IMR-90 (cell line): ENCODE data around the gene AKT2. TPM values are rescaled to one million over a fixed set of nuclear protein-coding genes. Genes with fewer than 3 reads are reported as not detected.

Source experiments
- ATAC-seq: fragments of 200-7000 bp; cut with Tn5 transposase; 2 replicates; pipeline ENCODE4 v1.9.1; 2020; ENCODE audit warnings: low read depth, mild to moderate bottlenecking, moderate library complexity
- BruUV-seq: library from RNA; stranded (reverse); fragments of 400-500 nt; replicated peaks from 2 replicates; lab custom pipeline; 2021; lab: Mats Ljungman, UMichigan
- CTCF ChIA-PET: fragments of 300-600 bp; formaldehyde crosslinking; extraction: SDS; loops from one replicate; lab custom pipeline; 2021; ENCODE audit warnings: antibody characterized with exemption; lab: Yijun Ruan, JAX
- POLR2A ChIA-PET: fragments of 300-600 bp; sonication (Branson Sonifier 250); formaldehyde crosslinking; loops from one replicate; lab custom pipeline; 2022; ENCODE audit warnings: antibody characterized with exemption; ENCODE audit not compliant: unreplicated experiment; lab: Charles Lee
- DNase-seq: peaks from one replicate; pipeline ENCODE4 v3.0.0; 2013
- H2AFZ ChIP-seq: replicated peaks from 2 replicates; pipeline ENCODE3; 2013; ENCODE audit warnings: low read length, mild to moderate bottlenecking; ENCODE audit not compliant: poor library complexity
- H2AK5ac ChIP-seq: 2 replicates; pipeline ENCODE4 v1.6.1; 2013; ENCODE audit warnings: low read depth, low read length, inconsistent platforms
- H2AK9ac ChIP-seq: replicated peaks from 2 replicates; pipeline ENCODE3; 2013; ENCODE audit warnings: mild to moderate bottlenecking, low read depth, low read length, moderate library complexity; ENCODE audit not compliant: poor library complexity
- H2BK120ac ChIP-seq: 2 replicates; pipeline ENCODE4 v1.6.1; 2013; ENCODE audit warnings: low read depth, low read length, inconsistent platforms
- H2BK15ac ChIP-seq: 3 replicates; pipeline ENCODE4 v1.6.1; 2013; ENCODE audit warnings: low read depth, low read length, inconsistent platforms
- H2BK20ac ChIP-seq: 2 replicates; pipeline ENCODE4 v1.6.1; 2013; ENCODE audit warnings: low read depth, mild to moderate bottlenecking, inconsistent platforms, low read length, moderate library complexity
- H2BK5ac ChIP-seq: 2 replicates; pipeline ENCODE4 v1.6.1; 2013; ENCODE audit warnings: mild to moderate bottlenecking, low read depth, low read length, inconsistent platforms; ENCODE audit not compliant: poor library complexity, severe bottlenecking
- H3K14ac ChIP-seq: replicated peaks from 2 replicates; pipeline ENCODE4 v1.6.1; 2013; ENCODE audit warnings: low read depth, low read length, inconsistent platforms
- H3K18ac ChIP-seq: 2 replicates; pipeline ENCODE4 v1.6.1; 2013; ENCODE audit warnings: low read depth, low read length, control low read depth
- H3K23ac ChIP-seq: 2 replicates; pipeline ENCODE4 v1.6.1; 2013; ENCODE audit warnings: low read depth, low read length, inconsistent platforms
- H3K27ac ChIP-seq: 2 replicates; pipeline ENCODE4 v1.5.1; 2013; ENCODE audit warnings: mild to moderate bottlenecking, control low read depth, low read length; ENCODE audit not compliant: insufficient read depth
- H3K27me3 ChIP-seq: 2 replicates; pipeline ENCODE4 v1.6.1; 2013; ENCODE audit warnings: low read length; ENCODE audit not compliant: control insufficient read depth, insufficient read depth
- H3K36me3 ChIP-seq: 2 replicates; pipeline ENCODE4 v1.6.1; 2013; ENCODE audit warnings: low read length, mixed read lengths; ENCODE audit not compliant: control insufficient read depth, insufficient read depth
- H3K4ac ChIP-seq: 2 replicates; pipeline ENCODE4 v1.6.1; 2013; ENCODE audit warnings: low read depth, low read length, inconsistent platforms
- H3K4me1 ChIP-seq: 2 replicates; pipeline ENCODE4 v1.6.1; 2013; ENCODE audit warnings: low read length, mixed read lengths; ENCODE audit not compliant: control insufficient read depth, insufficient read depth
- H3K4me2 ChIP-seq: 2 replicates; pipeline ENCODE4 v1.6.1; 2013; ENCODE audit warnings: low read depth, mild to moderate bottlenecking, control low read depth, low read length, moderate library complexity
- H3K4me3 ChIP-seq: 2 replicates; pipeline ENCODE4 v1.5.1; 2013; ENCODE audit warnings: low read depth, mild to moderate bottlenecking, control low read depth, low read length, moderate library complexity; ENCODE audit not compliant: insufficient read depth
- H3K56ac ChIP-seq: 2 replicates; pipeline ENCODE4 v1.6.1; 2013; ENCODE audit warnings: low read length, inconsistent platforms; ENCODE audit not compliant: insufficient read depth; ENCODE audit errors: extremely low read depth
- H3K79me1 ChIP-seq, 2 experiments: 2 replicates each; pipeline ENCODE4 v1.6.1; 2013; ENCODE audit warnings: low read length in 2 of 2, inconsistent platforms in 1 of 2, low read depth in 1 of 2
- H3K9ac ChIP-seq: 2 replicates; pipeline ENCODE4 v1.6.1; 2013; ENCODE audit warnings: low read depth, low read length, control low read depth
- H3K9me1 ChIP-seq: 2 replicates; pipeline ENCODE4 v1.6.1; 2013; ENCODE audit warnings: low read length, inconsistent platforms; ENCODE audit not compliant: insufficient read depth
- H3K9me3 ChIP-seq: 2 replicates; pipeline ENCODE4 v1.6.1; 2013; ENCODE audit warnings: low read length; ENCODE audit not compliant: control insufficient read depth, insufficient read depth
- H4K20me1 ChIP-seq: 2 replicates; pipeline ENCODE4 v1.6.1; 2013; ENCODE audit warnings: low read length, inconsistent platforms; ENCODE audit not compliant: insufficient read depth
- H4K5ac ChIP-seq: 2 replicates; pipeline ENCODE4 v1.6.1; 2013; ENCODE audit warnings: mild to moderate bottlenecking, low read depth, low read length, control low read depth
- H4K8ac ChIP-seq, 2 experiments: 2 replicates each; pipeline ENCODE4 v1.6.1; 2013; ENCODE audit warnings: low read depth in 2 of 2, low read length in 2 of 2, control low read depth in 1 of 2, inconsistent platforms in 1 of 2
- H4K91ac ChIP-seq: 2 replicates; pipeline ENCODE4 v1.6.1; 2013; ENCODE audit warnings: low read depth, low read length, inconsistent platforms; ENCODE audit not compliant: insufficient read depth
- BHLHE40 ChIP-seq: fragments of 150-350 bp; IDR thresholded peaks from 2 replicates; pipeline ENCODE4 v1.6.1; 2016; ENCODE audit warnings: mild to moderate bottlenecking, low read depth, low read length
- CEBPB ChIP-seq: IDR thresholded peaks from 2 replicates; pipeline ENCODE4 v1.6.1; 2012; ENCODE audit warnings: low read depth, low read length, improper control_type of control experiment
- CHD1 ChIP-seq: IDR thresholded peaks from 2 replicates; pipeline ENCODE4 v1.6.1; 2012; ENCODE audit warnings: low read depth, low read length, improper control_type of control experiment
- FOS ChIP-seq: fragments of 150-350 bp; IDR thresholded peaks from 2 replicates; pipeline ENCODE4 v1.6.1; 2016; ENCODE audit warnings: low read depth, low read length
- MAFK ChIP-seq: IDR thresholded peaks from 2 replicates; pipeline ENCODE4 v1.6.1; 2012; ENCODE audit warnings: low read depth, low read length, improper control_type of control experiment
- MAZ ChIP-seq: IDR thresholded peaks from 2 replicates; pipeline ENCODE4 v1.6.1; 2012; ENCODE audit warnings: low read depth, mild to moderate bottlenecking, low read length, improper control_type of control experiment, moderate library complexity, borderline replicate concordance
- MXI1 ChIP-seq: IDR thresholded peaks from 2 replicates; pipeline ENCODE4 v1.6.1; 2012; ENCODE audit warnings: low read depth, mild to moderate bottlenecking, low read length, moderate library complexity, borderline replicate concordance
- NFE2L2 ChIP-seq: fragments of 150-350 bp; IDR thresholded peaks from 2 replicates; pipeline ENCODE4 v1.6.1; 2016; ENCODE audit warnings: low read depth, mild to moderate bottlenecking, low read length
- POLR2A ChIP-seq: IDR thresholded peaks from 2 replicates; pipeline ENCODE4 v1.6.1; 2012; ENCODE audit warnings: mild to moderate bottlenecking, low read depth, low read length
- RAD21 ChIP-seq: IDR thresholded peaks from 2 replicates; pipeline ENCODE4 v1.6.1; 2012; ENCODE audit warnings: low read length, improper control_type of control experiment
- RCOR1 ChIP-seq: IDR thresholded peaks from 2 replicates; pipeline ENCODE4 v1.6.1; 2012; ENCODE audit warnings: mild to moderate bottlenecking, low read length, improper control_type of control experiment; ENCODE audit not compliant: insufficient replicate concordance
- RFX5 ChIP-seq: IDR thresholded peaks from 2 replicates; pipeline ENCODE4 v1.8.0; 2012; ENCODE audit warnings: low read depth, mild to moderate bottlenecking, low read length, moderate library complexity
- SMC3 ChIP-seq: fragments of 150-350 bp; IDR thresholded peaks from 2 replicates; pipeline ENCODE4 v1.6.1; 2016; ENCODE audit warnings: low read depth, mild to moderate bottlenecking, antibody characterized with exemption, low read length, moderate library complexity
- WGBS, 2 experiments: methylation state at CpG; one replicate each; pipeline versions ENCODE4 v1.1.5 to v1.1.7; 2013; ENCODE audit warnings: missing lambda C conversion rate in 2 of 2; ENCODE audit not compliant: insufficient read length in 1 of 2; ENCODE audit errors: extremely low coverage in 2 of 2; 5-methylcytosine and 5-hydroxymethylcytosine counted together
- dilution Hi-C: fragments of 300-500 bp; cut with HindIII; formaldehyde crosslinking; loops from one replicate; pipeline ENCODE4 v1.14.3; 2018; ENCODE audit warnings: low sequenced_read_pairs; ENCODE audit not compliant: unreplicated experiment
- in situ Hi-C: fragments of 300-500 bp; cut with MboI; formaldehyde crosslinking; loops from 3 replicates; pipeline ENCODE4 v1.14.3; 2019; ENCODE audit warnings: low sequenced_read_pairs, inconsistent platforms, mixed read lengths
- intact Hi-C: fragments of 100-400 bp; cut with micrococcal nuclease; formaldehyde crosslinking; loops from 2 replicates; pipeline ENCODE4 v1.10.0; 2022
- polyA plus RNA-seq, 3 experiments: library from polyadenylated mRNA; depleted of rRNA; stranded (reverse); fragments of >200 nt; gene quantifications; 2 replicates each; pipeline ENCODE4 v1.2.3, GENCODE V29; 2012; ENCODE audit warnings: low replicate concordance in 1 of 3
- total RNA-seq: library from RNA; depleted of rRNA; stranded (reverse); fragments of >200 nt; gene quantifications from 2 replicates; pipeline ENCODE4 v1.2.3, GENCODE V29; 2012
- TF ChIP-seq, protein P1 (sequence below): fragments of 150-350 bp; IDR thresholded peaks from 2 replicates; pipeline ENCODE4 v1.6.1; 2017; ENCODE audit warnings: mild to moderate bottlenecking, antibody characterized with exemption, low read length, low read depth
- TF ChIP-seq, protein P2 (sequence below): fragments of 150-350 bp; IDR thresholded peaks from 2 replicates; pipeline ENCODE4 v1.6.1; 2016; ENCODE audit warnings: low read depth, mild to moderate bottlenecking, low read length, moderate library complexity, borderline replicate concordance
- TF ChIP-seq, protein P3 (sequence below): conservative IDR thresholded peaks from 2 replicates; pipeline ENCODE4 v1.5.1; 2012; ENCODE audit warnings: mild to moderate bottlenecking, low read depth, low read length, improper control_type of control experiment

The AKT2 gene
- total and polyA plus RNA-seq, 2 of the 4 experiments (the other 2 are of a cell fraction) = 61.5 to 104 TPM

DNA sequence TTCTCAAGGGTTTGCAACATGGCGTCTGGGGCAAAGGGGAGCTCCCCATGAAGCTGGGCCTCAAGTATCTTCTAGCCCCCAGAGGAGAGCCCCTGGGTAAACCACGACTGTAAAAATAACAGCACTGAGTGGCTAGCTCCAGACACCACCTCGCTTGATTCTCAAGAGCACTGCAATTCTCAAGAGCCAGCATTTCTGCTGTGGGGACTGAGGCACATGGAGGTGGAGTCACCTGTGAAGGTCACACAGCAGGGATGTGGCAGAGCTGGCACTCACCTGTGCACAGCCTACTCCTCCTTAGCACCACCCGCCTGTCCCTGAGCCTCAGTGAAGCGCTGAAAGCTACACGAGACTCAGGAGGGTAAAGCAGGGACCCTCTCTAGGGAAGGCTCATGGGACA lies 38.0 kb downstream of the AKT2 start:
- H3K27ac ChIP-seq = no peak overlapping the region
- intact Hi-C loops (no loop called here), dilution Hi-C loops (no loop called here), in situ Hi-C loops (no loop called here)
- H4K91ac ChIP-seq = no peak overlapping the region
- H4K8ac ChIP-seq = no peak overlapping the region
- no peak overlapping the region for H3K23ac ChIP-seq
- H3K56ac ChIP-seq = no peak overlapping the region
- no peak overlapping the region for H3K4ac ChIP-seq
- no peak overlapping the region for H4K5ac ChIP-seq
- no peaks in the 10 kb centered on the region for H3K9me3 ChIP-seq
- no peak overlapping the region for H2BK20ac ChIP-seq
- no peak overlapping the region for H2AK9ac ChIP-seq
- H3K36me3 ChIP-seq = peaks cover 14% of the 10 kb centered on the region
- ChIA-PET CTCF (no interaction called here), POLR2A (no interaction called here)
- H2BK15ac ChIP-seq = no peak overlapping the region
- peaks cover 27 to 70% of the 10 kb centered on the region in 2 experiments for H3K79me1 ChIP-seq
- ATAC-seq (no peak), DNase-seq (no peak)
- no peaks in the 10 kb centered on the region for H3K4me1 ChIP-seq
- TF ChIP-seq, protein P1, sequence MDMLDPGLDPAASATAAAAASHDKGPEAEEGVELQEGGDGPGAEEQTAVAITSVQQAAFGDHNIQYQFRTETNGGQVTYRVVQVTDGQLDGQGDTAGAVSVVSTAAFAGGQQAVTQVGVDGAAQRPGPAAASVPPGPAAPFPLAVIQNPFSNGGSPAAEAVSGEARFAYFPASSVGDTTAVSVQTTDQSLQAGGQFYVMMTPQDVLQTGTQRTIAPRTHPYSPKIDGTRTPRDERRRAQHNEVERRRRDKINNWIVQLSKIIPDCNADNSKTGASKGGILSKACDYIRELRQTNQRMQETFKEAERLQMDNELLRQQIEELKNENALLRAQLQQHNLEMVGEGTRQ = no peak
- TF ChIP-seq RAD21 = no peak
- no peak for TF ChIP-seq RFX5
- no peak for TF ChIP-seq NFE2L2
- TF ChIP-seq RCOR1 = no peak
- no peak for TF ChIP-seq MAZ
- TF ChIP-seq MAFK = no peak
- TF ChIP-seq FOS = no peak
- TF ChIP-seq CHD1 = no peak
- no peak for TF ChIP-seq MXI1
- no peak for TF ChIP-seq BHLHE40
- TF ChIP-seq SMC3 = no peak
- no peak for TF ChIP-seq POLR2A
- TF ChIP-seq, protein P2, sequence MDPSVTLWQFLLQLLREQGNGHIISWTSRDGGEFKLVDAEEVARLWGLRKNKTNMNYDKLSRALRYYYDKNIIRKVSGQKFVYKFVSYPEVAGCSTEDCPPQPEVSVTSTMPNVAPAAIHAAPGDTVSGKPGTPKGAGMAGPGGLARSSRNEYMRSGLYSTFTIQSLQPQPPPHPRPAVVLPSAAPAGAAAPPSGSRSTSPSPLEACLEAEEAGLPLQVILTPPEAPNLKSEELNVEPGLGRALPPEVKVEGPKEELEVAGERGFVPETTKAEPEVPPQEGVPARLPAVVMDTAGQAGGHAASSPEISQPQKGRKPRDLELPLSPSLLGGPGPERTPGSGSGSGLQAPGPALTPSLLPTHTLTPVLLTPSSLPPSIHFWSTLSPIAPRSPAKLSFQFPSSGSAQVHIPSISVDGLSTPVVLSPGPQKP = no peak
- TF ChIP-seq CEBPB = no peak
- TF ChIP-seq, protein P3, sequence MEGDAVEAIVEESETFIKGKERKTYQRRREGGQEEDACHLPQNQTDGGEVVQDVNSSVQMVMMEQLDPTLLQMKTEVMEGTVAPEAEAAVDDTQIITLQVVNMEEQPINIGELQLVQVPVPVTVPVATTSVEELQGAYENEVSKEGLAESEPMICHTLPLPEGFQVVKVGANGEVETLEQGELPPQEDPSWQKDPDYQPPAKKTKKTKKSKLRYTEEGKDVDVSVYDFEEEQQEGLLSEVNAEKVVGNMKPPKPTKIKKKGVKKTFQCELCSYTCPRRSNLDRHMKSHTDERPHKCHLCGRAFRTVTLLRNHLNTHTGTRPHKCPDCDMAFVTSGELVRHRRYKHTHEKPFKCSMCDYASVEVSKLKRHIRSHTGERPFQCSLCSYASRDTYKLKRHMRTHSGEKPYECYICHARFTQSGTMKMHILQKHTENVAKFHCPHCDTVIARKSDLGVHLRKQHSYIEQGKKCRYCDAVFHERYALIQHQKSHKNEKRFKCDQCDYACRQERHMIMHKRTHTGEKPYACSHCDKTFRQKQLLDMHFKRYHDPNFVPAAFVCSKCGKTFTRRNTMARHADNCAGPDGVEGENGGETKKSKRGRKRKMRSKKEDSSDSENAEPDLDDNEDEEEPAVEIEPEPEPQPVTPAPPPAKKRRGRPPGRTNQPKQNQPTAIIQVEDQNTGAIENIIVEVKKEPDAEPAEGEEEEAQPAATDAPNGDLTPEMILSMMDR = no peak
- WGBS, 2 experiments = 87% methylated on average over 3 of the region's 6 CpGs; no CpG with 5 or more reads in 1 of the 2 experiments
- H3K4me3 ChIP-seq = no peak overlapping the region
- no peak overlapping the region for H3K14ac ChIP-seq
- no peak overlapping the region for H2BK5ac ChIP-seq
- no peak overlapping the region for H3K9ac ChIP-seq
- peaks cover 17% of the 10 kb centered on the region for H3K9me1 ChIP-seq
- no peaks in the 10 kb centered on the region for H3K27me3 ChIP-seq
- H2BK120ac ChIP-seq = no peak overlapping the region
- BruUV-seq = no TSS peak
- H4K20me1 ChIP-seq = peaks cover 21% of the 10 kb centered on the region
- no peak overlapping the region for H3K4me2 ChIP-seq
- H2AK5ac ChIP-seq = no peak overlapping the region
- no peak overlapping the region for H2AFZ ChIP-seq
- no peak overlapping the region for H3K18ac ChIP-seq
